Bronchial epithelial cell (primary cell): ENCODE data around the gene PARP11. TPM values are rescaled to one million over a fixed set of nuclear protein-coding genes. Genes with fewer than 3 reads are reported as not detected.

Experiments used
- DNase-seq: peaks from one replicate; pipeline ENCODE4 v3.0.0-alpha.2; 2010; ENCODE audit warnings: low read depth
- FAIRE-seq: peaks from 2 replicates; lab custom pipeline; 2011; peaks lifted over from hg19 to GRCh38; lab: Jason Lieb, UNC
- H3K27me3 ChIP-seq: 2 replicates; pipeline ENCODE4 v1.5.1; 2011; ENCODE audit warnings: low read length; ENCODE audit not compliant: control insufficient read depth, insufficient read depth
- H3K36me3 ChIP-seq: 2 replicates; pipeline ENCODE4 v1.5.1; 2011; ENCODE audit warnings: low read length; ENCODE audit not compliant: control insufficient read depth, insufficient read depth
- H3K4me3 ChIP-seq: 2 replicates; pipeline ENCODE4 v1.5.1; 2011; ENCODE audit warnings: mild to moderate bottlenecking, low read depth, low read length, control low read depth
- total RNA-seq: library from RNA; depleted of rRNA; stranded (reverse); fragments of >200 nt; gene quantifications from 2 replicates; pipeline ENCODE4 v1.2.1, GENCODE V29; 2014
- TF ChIP-seq, protein P1 (sequence below): IDR thresholded peaks from 2 replicates; pipeline ENCODE4 v1.5.1; 2011; ENCODE audit warnings: mild to moderate bottlenecking, moderate library complexity, low read length, control low read depth, inconsistent platforms; ENCODE audit not compliant: insufficient read depth, severe bottlenecking

Gene PARP11
- total RNA-seq, 1 donor from 2014 or later = 1.8 TPM

DNA sequence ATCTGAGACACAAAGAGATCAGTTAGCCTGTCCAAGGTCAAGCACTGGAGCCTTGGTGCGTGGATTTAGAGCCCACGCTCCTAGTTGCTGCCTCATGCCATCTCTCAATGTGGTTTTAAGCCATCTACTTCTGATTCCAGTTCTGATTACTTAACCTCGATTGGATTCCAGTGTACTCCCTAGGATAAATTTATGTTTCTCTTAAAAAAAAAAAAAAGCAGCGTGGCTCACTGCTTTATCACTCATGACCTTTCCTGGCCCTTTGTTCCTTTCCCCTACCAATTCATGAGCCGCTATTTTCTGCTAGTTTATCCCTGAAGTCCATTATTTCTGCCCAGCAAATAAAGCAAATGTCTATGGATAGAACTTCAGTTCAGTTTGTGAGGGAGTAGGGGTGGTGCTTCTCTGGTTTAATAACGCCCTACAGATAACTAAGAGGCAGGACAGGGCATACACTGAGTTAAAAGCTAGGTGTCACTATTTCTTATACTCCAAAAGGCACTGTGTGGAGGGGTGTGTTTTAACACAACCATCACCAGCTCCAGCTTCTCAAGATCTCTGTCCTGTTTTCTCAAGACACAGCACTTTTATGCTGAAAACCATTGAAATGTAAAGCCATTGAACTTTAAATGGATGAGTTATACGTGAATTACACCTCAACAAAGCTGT lies 9.8 kb upstream of the PARP11 start:
- H3K36me3 ChIP-seq = no peaks in the 10 kb centered on the region
- TF ChIP-seq, protein P1, sequence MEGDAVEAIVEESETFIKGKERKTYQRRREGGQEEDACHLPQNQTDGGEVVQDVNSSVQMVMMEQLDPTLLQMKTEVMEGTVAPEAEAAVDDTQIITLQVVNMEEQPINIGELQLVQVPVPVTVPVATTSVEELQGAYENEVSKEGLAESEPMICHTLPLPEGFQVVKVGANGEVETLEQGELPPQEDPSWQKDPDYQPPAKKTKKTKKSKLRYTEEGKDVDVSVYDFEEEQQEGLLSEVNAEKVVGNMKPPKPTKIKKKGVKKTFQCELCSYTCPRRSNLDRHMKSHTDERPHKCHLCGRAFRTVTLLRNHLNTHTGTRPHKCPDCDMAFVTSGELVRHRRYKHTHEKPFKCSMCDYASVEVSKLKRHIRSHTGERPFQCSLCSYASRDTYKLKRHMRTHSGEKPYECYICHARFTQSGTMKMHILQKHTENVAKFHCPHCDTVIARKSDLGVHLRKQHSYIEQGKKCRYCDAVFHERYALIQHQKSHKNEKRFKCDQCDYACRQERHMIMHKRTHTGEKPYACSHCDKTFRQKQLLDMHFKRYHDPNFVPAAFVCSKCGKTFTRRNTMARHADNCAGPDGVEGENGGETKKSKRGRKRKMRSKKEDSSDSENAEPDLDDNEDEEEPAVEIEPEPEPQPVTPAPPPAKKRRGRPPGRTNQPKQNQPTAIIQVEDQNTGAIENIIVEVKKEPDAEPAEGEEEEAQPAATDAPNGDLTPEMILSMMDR = peak; percentile 46
- no peaks in the 10 kb centered on the region for H3K27me3 ChIP-seq
- FAIRE-seq (no peak), DNase-seq (peak; percentile 47)
- no peak overlapping the region for H3K4me3 ChIP-seq

DNA sequence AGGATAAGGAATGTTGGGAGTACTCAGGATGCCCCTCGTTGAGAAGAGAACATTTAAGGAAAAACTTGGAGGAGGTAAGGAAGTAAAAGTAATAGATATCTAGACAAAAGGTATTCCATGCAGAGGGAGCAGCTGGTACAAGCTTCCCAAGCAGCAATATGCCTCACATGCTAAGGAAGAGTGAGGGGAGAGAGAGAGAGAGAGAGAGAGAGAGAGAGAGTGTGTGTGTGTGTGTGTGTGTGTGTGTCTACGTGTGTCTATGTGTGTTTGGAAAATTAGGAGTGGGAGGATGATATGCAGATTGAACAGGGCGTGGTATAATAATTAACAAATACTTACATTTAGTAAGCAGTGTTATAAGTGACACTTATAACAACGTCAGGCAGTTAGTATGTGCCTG lies 9.2 kb upstream of the PARP11 start:
- FAIRE-seq (no peak), DNase-seq (no peak)
- Histone ChIP-seq H3K27me3 (no peaks in the 10 kb centered on the region), H3K36me3 (no peaks in the 10 kb centered on the region), H3K4me3 (no peak overlapping the region)
- TF ChIP-seq, protein P1 = no peak

DNA sequence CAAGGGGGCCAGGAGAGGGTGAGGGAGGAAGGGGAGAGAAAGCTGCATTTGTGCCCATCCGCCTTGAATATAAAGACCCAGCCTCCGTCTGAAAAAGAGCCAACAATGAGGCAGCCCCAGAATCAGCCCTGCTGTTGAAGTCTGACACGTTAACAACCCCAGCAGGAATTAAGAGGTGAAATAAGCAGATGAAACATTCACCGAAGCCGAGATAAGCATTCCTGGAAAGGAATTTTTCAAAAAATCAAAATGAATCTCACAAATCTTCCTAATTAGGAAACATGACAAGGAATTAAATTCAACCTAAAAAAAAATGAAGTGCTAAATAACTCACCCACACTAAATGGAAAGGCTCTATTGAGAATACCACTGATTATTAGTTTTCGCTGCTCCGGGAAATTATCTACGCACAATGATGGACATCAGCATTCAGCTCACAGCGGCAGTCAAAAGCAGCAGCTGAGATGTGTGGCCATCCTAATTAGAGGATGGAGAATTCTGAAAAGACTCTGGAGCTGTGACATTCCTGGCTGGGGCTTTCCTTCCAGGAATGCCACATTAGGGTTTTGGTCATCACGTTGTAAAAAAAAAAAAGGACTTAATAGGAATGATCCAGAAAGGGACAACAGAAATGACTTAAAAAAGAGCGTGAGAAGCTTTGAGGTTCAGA lies 8.2 kb upstream of the PARP11 start:
- DNase-seq = no peak
- Histone ChIP-seq H3K4me3 (no peak overlapping the region), H3K36me3 (no peaks in the 10 kb centered on the region), H3K27me3 (no peaks in the 10 kb centered on the region)
- TF ChIP-seq, protein P1 = no peak
- no peak for FAIRE-seq

DNA sequence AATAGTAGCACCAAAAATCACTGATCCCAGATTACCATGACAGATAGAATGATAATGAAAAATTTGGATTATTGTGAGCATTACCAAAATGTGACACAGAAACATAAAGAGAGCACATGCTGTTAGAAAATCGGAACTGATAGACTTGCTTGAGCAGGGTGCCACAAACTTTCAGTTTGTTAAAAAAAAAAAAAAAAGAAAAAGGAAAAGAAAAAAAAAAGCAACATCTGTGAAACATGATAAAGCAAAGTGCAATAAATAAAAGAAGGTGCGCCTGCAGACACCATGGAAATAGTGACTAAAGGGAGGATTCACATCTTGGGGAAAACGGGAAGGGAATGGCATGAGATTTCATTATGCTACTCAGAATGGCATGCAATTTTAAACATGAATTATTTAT lies 6.6 kb upstream of the PARP11 start:
- no peaks in the 10 kb centered on the region for H3K36me3 ChIP-seq
- no peaks in the 10 kb centered on the region for H3K27me3 ChIP-seq
- FAIRE-seq (no peak), DNase-seq (no peak)
- no peak overlapping the region for H3K4me3 ChIP-seq
- TF ChIP-seq, protein P1 = no peak

DNA sequence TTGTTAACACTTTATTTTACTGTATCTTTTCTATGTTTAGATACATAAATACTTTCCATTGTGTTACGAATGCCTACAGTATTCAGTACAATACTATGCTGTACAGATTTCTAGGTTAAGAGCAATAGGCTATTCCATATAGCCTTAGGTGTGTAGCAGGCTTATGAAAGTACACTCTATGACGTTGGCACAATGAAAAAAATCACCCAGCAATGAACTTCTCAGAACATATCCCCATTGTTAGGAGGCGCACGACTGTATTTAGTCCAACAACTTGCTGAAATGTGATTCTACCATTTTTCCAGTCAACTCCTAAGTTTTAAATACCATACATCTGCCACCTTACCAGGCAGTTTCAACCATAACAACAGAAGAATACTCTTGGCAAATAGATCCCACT lies 1.8 kb downstream of the PARP11 start:
- Histone ChIP-seq H3K36me3 (no peaks in the 10 kb centered on the region), H3K27me3 (no peaks in the 10 kb centered on the region), H3K4me3 (no peak overlapping the region)
- no peak for FAIRE-seq
- TF ChIP-seq, protein P1 = no peak
- no peak for DNase-seq
